CD4-positive, alpha-beta T cell treated with Interleukin-6 at 100 ng/mL for 8 hours (primary cell): ENCODE data around the gene SHISA6.
"Not testable (repeated sequence)": the region's sequence is repeated elsewhere in the genome, so short reads cannot be mapped to it uniquely, and the experiment has no call there.

Experiments
- DNase-seq: peaks from one replicate; pipeline ENCODE4 v3.0.0-alpha.2; 2020; ENCODE audit warnings: mixed read lengths, low spot score

Gene SHISA6

DNA sequence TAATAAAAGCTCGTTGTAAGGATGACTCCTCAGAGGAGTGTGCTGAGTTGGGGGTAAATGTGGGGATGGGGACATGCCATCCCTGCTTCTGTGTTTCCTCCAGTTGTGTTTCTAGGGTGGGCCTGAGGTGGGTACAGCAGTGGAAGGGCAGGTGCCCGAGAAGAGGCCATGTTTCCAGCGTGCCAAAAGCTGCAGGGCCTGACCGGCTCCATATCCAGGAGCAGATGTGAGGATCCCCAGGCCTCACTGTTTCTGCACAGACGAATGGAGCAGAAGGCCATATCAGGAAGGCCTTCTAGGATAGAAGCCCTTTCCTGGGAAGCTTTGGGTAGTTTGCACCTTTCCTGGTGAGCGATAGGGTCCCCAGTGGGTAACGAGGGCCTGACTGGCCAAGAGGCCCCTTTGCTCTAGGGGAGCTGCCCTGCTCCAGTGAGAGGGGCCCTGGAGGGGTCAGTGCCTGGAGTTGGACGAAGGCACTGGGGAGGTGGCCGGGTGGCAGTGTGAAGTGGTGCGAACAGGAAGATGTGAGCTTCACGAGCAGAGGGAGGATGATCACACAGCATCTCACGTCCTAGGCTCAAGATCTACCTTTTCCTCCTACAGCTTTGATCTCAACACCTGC is 62.9 kb downstream of the SHISA6 start:
- DNase-seq, result no peak

GRCh38 chr17:11304568-11304967 is 63.6 kb downstream of the SHISA6 start:
- DNase-seq, result no peak

GRCh38 chr17:11305524-11305923 is 64.5 kb downstream of the SHISA6 start:
- no peak for DNase-seq

DNA sequence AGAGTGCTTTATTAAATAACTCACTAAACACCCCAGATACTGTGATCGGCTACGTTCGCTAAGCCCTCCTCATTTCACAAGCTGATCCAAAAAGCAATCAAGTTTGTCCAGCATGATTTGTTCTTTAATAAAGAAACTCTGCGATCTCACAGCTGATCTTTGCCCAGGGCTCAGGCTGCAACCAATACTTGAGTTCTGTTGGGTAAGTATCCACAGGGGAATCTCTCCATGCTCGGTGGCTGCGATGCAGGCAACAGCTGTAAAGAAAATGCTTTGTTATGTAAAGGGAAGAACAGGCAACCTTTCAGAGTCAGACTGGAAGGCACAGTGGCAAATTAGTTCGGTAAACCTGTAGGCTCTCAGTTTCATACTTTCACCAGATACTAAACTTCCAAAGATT is 67.5 kb downstream of the SHISA6 start:
- no peak for DNase-seq

DNA sequence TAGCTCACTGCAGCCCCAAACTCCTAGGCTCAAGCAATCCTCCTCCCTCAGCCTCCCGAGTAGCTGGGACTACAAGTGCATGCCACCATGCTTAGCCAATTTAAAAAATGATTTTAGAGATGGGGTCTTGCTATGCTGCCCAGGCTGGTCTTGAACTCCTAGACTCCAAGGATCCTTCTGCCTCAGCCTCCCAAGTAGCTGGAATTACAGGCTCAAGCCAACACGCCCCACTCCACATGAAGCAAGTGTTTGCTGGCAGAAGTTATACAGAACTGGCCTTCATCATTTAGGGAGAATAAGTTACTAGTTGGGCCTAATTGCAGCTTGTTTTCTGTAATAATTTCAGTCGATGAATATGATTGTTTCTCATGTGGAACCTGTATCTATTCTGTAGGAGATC is 68.0 kb downstream of the SHISA6 start:
- no peak for DNase-seq

- no peak for DNase-seq
Measured at GRCh38 chr17:11309850-11310249, 68.8 kb downstream of the SHISA6 start.

DNA sequence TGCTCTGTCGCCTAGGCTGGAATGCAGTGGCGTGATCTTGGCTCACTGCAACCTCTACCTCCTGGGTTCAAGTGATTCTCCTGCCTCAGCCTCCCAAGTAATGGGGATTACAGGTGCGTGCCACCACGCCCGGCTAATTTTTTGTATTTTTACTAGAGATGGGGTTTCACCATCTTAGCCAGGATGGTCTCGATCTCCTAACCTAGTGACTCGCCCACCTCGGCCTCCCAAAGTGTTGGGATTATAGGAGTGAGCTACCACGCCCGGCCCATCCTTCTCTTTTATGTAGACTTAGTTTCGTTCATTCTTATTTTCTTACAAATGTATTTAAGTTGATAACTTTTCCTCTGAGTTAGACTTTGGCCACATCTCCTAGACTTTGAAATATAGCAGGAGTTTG is 75.4 kb downstream of the SHISA6 start:
- not testable (repeated sequence) for DNase-seq

DNA sequence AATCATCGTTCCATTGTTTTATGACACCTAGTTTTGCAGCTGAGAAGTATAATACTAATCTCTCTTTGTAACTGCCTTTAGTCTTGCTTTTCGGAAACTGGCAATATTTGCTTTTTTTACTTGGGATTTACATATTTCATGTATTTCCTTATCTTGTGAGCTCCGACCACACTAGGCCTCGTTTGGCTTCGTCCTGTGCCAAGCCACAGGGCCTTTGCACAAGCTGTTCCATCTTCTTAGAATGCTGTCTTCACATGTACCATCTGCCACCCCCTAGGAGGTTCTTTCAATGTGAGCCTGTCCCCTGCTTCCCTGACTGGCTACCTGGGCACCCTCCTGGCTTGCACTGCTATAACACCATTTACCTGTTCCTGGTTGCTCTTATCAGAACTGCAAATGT is 77.2 kb downstream of the SHISA6 start:
- DNase-seq, result no peak

- no peak for DNase-seq
Measured at GRCh38 chr17:11319894-11320293, 78.9 kb downstream of the SHISA6 start.

DNA sequence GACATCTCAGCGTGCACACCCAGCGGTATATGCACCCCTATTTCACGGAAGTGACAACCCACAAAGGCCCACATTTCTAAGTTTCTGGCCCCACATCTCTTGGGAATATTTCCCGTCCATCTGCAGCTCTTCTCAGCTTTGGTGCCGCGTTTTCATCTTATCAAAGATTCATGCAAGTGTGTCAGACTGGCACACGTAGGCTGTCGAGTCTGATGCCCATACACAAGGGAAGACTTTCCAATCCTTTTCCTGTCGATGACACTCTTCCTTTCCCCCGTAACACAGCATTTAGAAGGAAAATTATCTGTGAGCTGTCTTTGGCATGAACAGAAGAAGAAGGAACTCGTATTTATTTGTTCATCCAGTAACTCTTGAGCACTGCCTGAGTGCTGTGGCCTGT is 83.0 kb downstream of the SHISA6 start:
- DNase-seq, result no peak

DNA sequence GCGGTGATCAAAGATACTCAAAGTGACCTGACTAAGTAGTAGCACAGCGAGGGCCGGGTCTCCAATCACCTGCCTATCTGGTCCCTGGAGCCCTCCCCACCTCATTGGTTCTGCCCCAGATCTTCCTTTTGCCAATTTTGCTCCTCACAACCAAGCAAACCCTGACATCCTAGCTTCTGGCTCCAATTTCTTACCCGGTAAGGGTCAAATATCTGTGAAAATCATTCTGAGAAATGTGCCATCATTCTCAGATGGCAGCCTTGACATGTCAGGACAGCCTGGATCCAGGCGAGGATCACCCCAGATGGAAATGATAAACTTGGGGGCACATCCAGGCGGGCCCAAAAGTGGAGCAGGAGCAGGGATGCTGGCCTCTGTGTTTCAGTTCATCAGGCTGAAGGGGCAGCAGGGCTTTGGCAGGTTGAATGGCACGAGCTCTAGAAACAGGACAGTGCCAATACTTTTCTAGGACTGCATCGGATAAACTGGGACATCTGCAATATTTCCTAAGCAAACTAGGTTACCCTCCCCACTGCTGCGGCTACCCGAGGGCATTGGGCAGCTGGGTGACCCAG is 83.9 kb downstream of the SHISA6 start:
- DNase-seq, result no peak

- no peak for DNase-seq
Measured at GRCh38 chr17:11326492-11326891, 85.5 kb downstream of the SHISA6 start.

DNA sequence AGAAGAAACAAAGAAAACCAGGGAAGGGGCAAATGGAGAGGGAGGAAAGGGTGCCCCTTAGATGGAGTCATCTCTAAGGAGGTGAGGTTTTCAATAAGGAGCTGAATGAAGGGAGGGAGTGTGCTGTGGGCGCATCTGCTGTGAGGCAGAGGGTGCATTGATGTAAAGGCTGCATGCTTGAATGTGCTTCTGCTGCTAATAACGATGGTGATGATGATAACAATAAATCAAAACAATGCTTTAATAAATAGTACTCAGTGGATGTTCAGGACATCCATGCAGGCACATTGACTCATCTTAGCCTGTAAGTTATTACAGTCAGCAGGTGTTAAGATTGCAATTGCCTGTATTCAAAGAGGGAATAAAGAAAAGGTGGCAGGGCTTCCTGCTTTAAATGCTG is 87.8 kb downstream of the SHISA6 start:
- DNase-seq, result no peak

GRCh38 chr17:11330006-11330405 is 89.0 kb downstream of the SHISA6 start:
- no peak for DNase-seq

GRCh38 chr17:11330826-11331225 is 89.8 kb downstream of the SHISA6 start:
- DNase-seq, result no peak

DNA sequence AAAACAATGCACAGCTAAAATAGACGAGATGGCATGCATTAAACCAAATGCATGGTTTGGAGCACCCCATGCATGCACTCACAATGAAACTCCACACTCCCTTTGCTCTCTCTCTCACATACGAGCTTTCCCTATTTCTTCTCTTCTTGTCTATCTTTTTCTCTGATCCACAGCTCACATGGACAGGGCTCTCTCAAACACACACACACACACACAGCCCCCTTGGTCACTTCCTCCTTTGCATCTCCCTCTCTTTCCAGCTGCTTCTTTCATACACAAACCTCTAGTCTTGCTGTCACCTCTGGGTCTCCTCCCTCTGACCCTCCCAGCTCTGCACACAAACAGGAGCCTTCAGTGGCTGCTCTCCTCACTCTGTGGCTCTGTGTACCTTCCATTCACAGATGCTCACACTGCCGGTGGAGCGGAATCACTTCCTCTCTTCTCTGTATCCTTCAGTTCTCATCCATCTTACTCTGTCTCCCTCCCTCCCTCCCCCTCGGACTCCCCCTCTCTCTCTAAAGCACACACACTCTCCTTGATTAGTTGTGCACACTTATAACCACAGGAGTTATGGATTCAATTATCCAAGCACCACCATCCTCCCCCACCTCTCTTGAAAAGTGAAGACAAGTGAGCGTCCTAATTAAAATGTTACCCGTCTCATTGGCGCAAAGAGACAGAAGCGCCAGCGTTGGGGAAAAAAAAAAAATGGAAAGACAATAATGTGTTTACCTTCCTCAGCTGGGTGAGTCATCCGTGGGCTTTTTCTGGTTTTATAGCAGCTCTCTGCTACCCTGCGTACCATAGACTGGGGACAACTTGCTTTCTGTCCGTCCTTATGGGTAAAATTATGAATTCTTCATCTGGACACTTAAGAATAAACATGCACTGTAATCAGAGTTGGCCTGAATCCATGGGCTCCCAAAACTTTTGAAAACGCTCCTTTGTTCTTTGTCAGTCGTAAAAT is 90.8 kb downstream of the SHISA6 start:
- DNase-seq, result no peak

DNA sequence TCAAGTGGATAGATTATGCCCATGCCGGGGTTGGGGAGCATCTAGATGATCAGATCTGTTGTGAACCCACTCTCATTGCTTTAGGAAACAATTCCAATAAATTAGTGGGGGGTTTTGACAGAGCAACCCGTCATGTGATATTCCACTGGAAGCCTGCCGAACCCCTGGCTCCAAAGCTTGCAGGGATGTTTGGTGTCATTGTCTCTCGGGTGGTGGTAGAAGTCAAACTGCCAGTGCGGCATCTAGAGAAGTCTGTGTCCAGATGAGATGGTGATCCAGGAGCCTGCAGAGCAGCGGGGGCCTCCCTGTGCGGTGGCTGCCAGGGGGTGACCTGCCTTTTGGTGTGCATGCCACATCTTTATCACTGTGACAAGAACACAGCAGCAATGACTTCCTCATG is 91.7 kb downstream of the SHISA6 start:
- no peak for DNase-seq

DNA sequence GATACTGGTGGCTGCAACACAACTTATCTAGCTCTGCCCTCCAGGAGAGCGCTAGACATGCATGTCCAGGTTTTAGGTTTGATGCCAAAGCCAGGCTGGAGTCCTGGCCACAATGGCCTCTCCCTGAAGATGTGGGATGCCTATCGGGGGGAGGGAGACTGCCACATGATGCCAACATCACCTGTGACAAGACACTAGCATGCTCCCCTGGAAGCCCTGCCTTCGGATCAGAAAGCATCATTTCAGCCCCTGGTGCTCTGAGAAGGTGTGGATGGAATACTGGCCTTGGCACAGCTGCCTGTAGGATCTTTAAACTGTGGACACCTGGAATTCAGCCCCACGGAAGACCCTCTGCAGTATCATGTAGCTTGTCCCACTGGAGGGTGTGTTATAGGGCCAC is 93.5 kb downstream of the SHISA6 start:
- DNase-seq, result no peak

GRCh38 chr17:11336290-11336689 is 95.3 kb downstream of the SHISA6 start:
- DNase-seq, result no peak

DNA sequence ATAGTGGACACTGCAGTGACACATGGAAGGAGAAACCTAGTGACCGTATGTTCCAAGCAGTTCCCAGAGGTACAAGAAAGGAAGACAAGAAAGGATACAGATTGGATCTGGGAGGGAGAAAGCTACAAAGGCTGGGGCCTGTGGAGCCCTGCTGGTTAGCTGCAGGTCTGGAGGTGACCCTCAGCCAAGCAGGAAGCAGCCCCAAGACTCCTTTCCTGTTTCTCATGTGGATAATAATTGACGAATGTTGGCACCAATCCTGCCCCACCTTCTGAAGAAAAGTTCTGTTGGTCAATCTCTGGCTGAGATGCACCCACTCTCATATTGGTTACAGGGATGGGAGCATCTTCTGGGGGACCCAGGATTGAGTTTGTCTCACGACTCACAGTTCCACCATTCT is 99.8 kb downstream of the SHISA6 start:
- DNase-seq, result no peak

DNA sequence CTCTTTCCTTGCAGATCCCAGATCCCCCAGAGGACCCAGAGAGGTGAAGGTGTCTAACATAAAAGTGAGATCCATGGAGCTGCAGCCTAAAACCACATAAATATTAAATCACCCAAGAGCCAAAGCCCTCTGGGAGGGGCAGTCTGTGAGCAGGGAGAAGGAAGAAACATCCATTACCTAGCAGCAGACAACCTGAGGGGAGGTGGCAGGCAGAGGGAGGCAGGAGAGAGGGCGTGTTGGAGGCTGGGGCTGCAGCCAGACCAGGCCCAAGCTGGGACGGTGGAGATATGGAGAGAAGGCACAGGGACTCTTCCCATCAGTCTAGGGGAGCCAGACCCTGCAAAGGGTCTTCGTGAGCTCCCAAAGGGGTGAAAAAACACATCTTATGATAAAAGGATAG is 101.1 kb downstream of the SHISA6 start:
- no peak for DNase-seq

GRCh38 chr17:11349106-11349505 is 108.1 kb downstream of the SHISA6 start:
- no peak for DNase-seq

GRCh38 chr17:11351479-11351878 is 110.5 kb downstream of the SHISA6 start:
- DNase-seq, result no peak
